ENCODE results near the gene SYNDIG1.

Gene SYNDIG1

GRCh38 chr20:24573557-24573956, 104.1 kb downstream of the SYNDIG1 start:
- Histone ChIP-seq H3K79me2 (ENCODE audit: control insufficient read depth, insufficient read depth, low read length) (no peaks in the 10 kb centered on the region), H2BK15ac (replicated peaks; ENCODE audit: low read depth) (no peak overlapping the region), H3K36me3 (ENCODE audit: control insufficient read depth, insufficient read depth, low read length) (no peaks in the 10 kb centered on the region), H4K8ac (ENCODE audit: low read depth, low read length) (no peak overlapping the region), H3K4me1 (ENCODE audit: control insufficient read depth, low read depth, low read length) (no peaks in the 10 kb centered on the region), H2BK5ac (ENCODE audit: low read length) (no peak overlapping the region), H3K4ac (ENCODE audit: low read depth, low read length) (no peak overlapping the region), H2AK5ac (ENCODE audit: low read length) (no peak overlapping the region), H4K5ac (ENCODE audit: low read length) (no peak overlapping the region), H3K79me1 (ENCODE audit: low read length) (no peaks in the 10 kb centered on the region), H3K27me3 (ENCODE audit: insufficient read depth, low read length, poor library complexity) (no peaks in the 10 kb centered on the region), H3K4me2 (ENCODE audit: low read length) (no peak overlapping the region), H2BK120ac (ENCODE audit: low read depth, low read length) (no peak overlapping the region), H3K4me3 (ENCODE audit: low read length) (no peak overlapping the region), H3K9ac (ENCODE audit: low read length) (no peak overlapping the region), H3K27ac (ENCODE audit: low read depth, low read length) (no peak overlapping the region), H3K56ac (ENCODE audit: low read length) (no peak overlapping the region), H3K23ac (ENCODE audit: low read length) (peak overlapping the region; percentile 69), H3K18ac (ENCODE audit: low read length) (no peak overlapping the region)
- no peak for DNase-seq
- no CpG with 5 or more reads among the region's 6 CpGs for WGBS (ENCODE audit: extremely low coverage, insufficient coverage, low lambda C conversion rate)

- no peak overlapping the region for H3K4me3 ChIP-seq (ENCODE audit: low read length)
- H2BK15ac ChIP-seq (replicated peaks; ENCODE audit: low read depth), result no peak overlapping the region
- no peak for DNase-seq
- H3K56ac ChIP-seq (ENCODE audit: low read length), result no peak overlapping the region
- no peaks in the 10 kb centered on the region for H3K4me1 ChIP-seq (ENCODE audit: control insufficient read depth, low read depth, low read length)
- H2BK120ac ChIP-seq (ENCODE audit: low read depth, low read length), result no peak overlapping the region
- no peak overlapping the region for H3K4ac ChIP-seq (ENCODE audit: low read depth, low read length)
- H3K9ac ChIP-seq (ENCODE audit: low read length), result no peak overlapping the region
- H3K79me1 ChIP-seq (ENCODE audit: low read length), result no peaks in the 10 kb centered on the region
- H3K18ac ChIP-seq (ENCODE audit: low read length), result no peak overlapping the region
- no peak overlapping the region for H4K8ac ChIP-seq (ENCODE audit: low read depth, low read length)
- WGBS (ENCODE audit: extremely low coverage, insufficient coverage, low lambda C conversion rate), result no CpG with 5 or more reads among the region's 2 CpGs
- no peak overlapping the region for H3K23ac ChIP-seq (ENCODE audit: low read length)
- no peak overlapping the region for H2AK5ac ChIP-seq (ENCODE audit: low read length)
- no peak overlapping the region for H3K27ac ChIP-seq (ENCODE audit: low read depth, low read length)
- no peak overlapping the region for H4K5ac ChIP-seq (ENCODE audit: low read length)
- no peak overlapping the region for H2BK5ac ChIP-seq (ENCODE audit: low read length)
- H3K4me2 ChIP-seq (ENCODE audit: low read length), result no peak overlapping the region
- H3K36me3 ChIP-seq (ENCODE audit: control insufficient read depth, insufficient read depth, low read length), result no peaks in the 10 kb centered on the region
- H3K79me2 ChIP-seq (ENCODE audit: control insufficient read depth, insufficient read depth, low read length), result no peaks in the 10 kb centered on the region
- no peaks in the 10 kb centered on the region for H3K27me3 ChIP-seq (ENCODE audit: insufficient read depth, low read length, poor library complexity)
Observed at GRCh38 chr20:24574307-24574706, 104.9 kb downstream of the SYNDIG1 start.

GRCh38 chr20:24574797-24575196, 105.4 kb downstream of the SYNDIG1 start:
- H3K4me2 ChIP-seq (ENCODE audit: low read length), result no peak overlapping the region

GRCh38 chr20:24575811-24576210, 106.4 kb downstream of the SYNDIG1 start:
- whole genome bisulfite sequencing (ENCODE audit: extremely low coverage, insufficient coverage, low lambda C conversion rate), result no CpG with 5 or more reads among the region's 4 CpGs
- Histone ChIP-seq H3K23ac (ENCODE audit: low read length) (no peak overlapping the region), H2BK5ac (ENCODE audit: low read length) (no peak overlapping the region)

More at GRCh38 chr20:24574797-24575196, 105.4 kb downstream of the SYNDIG1 start:
- H3K9ac ChIP-seq (ENCODE audit: low read length), result no peak overlapping the region
- H2BK120ac ChIP-seq (ENCODE audit: low read depth, low read length), result no peak overlapping the region
- no peaks in the 10 kb centered on the region for H3K79me1 ChIP-seq (ENCODE audit: low read length)
- no peak overlapping the region for H4K5ac ChIP-seq (ENCODE audit: low read length)
- H3K4ac ChIP-seq (ENCODE audit: low read depth, low read length), result no peak overlapping the region
- H3K56ac ChIP-seq (ENCODE audit: low read length), result no peak overlapping the region
- no peaks in the 10 kb centered on the region for H3K79me2 ChIP-seq (ENCODE audit: control insufficient read depth, insufficient read depth, low read length)
- H3K27me3 ChIP-seq (ENCODE audit: insufficient read depth, low read length, poor library complexity), result no peaks in the 10 kb centered on the region
- H3K4me1 ChIP-seq (ENCODE audit: control insufficient read depth, low read depth, low read length), result no peaks in the 10 kb centered on the region
- H3K27ac ChIP-seq (ENCODE audit: low read depth, low read length), result no peak overlapping the region
- WGBS (ENCODE audit: extremely low coverage, insufficient coverage, low lambda C conversion rate), result no CpG with 5 or more reads among the region's 5 CpGs
- DNase-seq, result no peak
- H4K8ac ChIP-seq (ENCODE audit: low read depth, low read length), result no peak overlapping the region
- H3K18ac ChIP-seq (ENCODE audit: low read length), result no peak overlapping the region
- no peak overlapping the region for H2AK5ac ChIP-seq (ENCODE audit: low read length)
- H3K23ac ChIP-seq (ENCODE audit: low read length), result no peak overlapping the region
- no peak overlapping the region for H2BK5ac ChIP-seq (ENCODE audit: low read length)
- H2BK15ac ChIP-seq (replicated peaks; ENCODE audit: low read depth), result no peak overlapping the region
- no peaks in the 10 kb centered on the region for H3K36me3 ChIP-seq (ENCODE audit: control insufficient read depth, insufficient read depth, low read length)
- no peak overlapping the region for H3K4me3 ChIP-seq (ENCODE audit: low read length)

GRCh38 chr20:24576447-24576846, 107.0 kb downstream of the SYNDIG1 start:
- no peaks in the 10 kb centered on the region for H3K79me2 ChIP-seq (ENCODE audit: control insufficient read depth, insufficient read depth, low read length)
- H2BK5ac ChIP-seq (ENCODE audit: low read length), result no peak overlapping the region
- no peak overlapping the region for H3K9ac ChIP-seq (ENCODE audit: low read length)
- H3K4me3 ChIP-seq (ENCODE audit: low read length), result no peak overlapping the region
- H2BK120ac ChIP-seq (ENCODE audit: low read depth, low read length), result no peak overlapping the region
- no peak overlapping the region for H2BK15ac ChIP-seq (replicated peaks; ENCODE audit: low read depth)
- no peak overlapping the region for H3K27ac ChIP-seq (ENCODE audit: low read depth, low read length)
- no peak overlapping the region for H3K4ac ChIP-seq (ENCODE audit: low read depth, low read length)
- H3K36me3 ChIP-seq (ENCODE audit: control insufficient read depth, insufficient read depth, low read length), result no peaks in the 10 kb centered on the region
- no peak overlapping the region for H3K23ac ChIP-seq (ENCODE audit: low read length)
- H4K5ac ChIP-seq (ENCODE audit: low read length), result no peak overlapping the region
- no peak overlapping the region for H3K4me2 ChIP-seq (ENCODE audit: low read length)
- no peaks in the 10 kb centered on the region for H3K27me3 ChIP-seq (ENCODE audit: insufficient read depth, low read length, poor library complexity)
- no peak overlapping the region for H3K18ac ChIP-seq (ENCODE audit: low read length)
- no peak overlapping the region for H4K8ac ChIP-seq (ENCODE audit: low read depth, low read length)
- peaks cover 1% of the 10 kb centered on the region for H3K79me1 ChIP-seq (ENCODE audit: low read length)
- H2AK5ac ChIP-seq (ENCODE audit: low read length), result no peak overlapping the region
- no peak overlapping the region for H3K56ac ChIP-seq (ENCODE audit: low read length)
- no peak for DNase-seq
- no CpG with 5 or more reads among the region's 11 CpGs for WGBS (ENCODE audit: extremely low coverage, insufficient coverage, low lambda C conversion rate)
- no peaks in the 10 kb centered on the region for H3K4me1 ChIP-seq (ENCODE audit: control insufficient read depth, low read depth, low read length)

More at GRCh38 chr20:24575811-24576210, 106.4 kb downstream of the SYNDIG1 start:
- Histone ChIP-seq H3K27me3 (ENCODE audit: insufficient read depth, low read length, poor library complexity) (no peaks in the 10 kb centered on the region), H3K56ac (ENCODE audit: low read length) (no peak overlapping the region), H3K4me1 (ENCODE audit: control insufficient read depth, low read depth, low read length) (no peaks in the 10 kb centered on the region), H3K79me2 (ENCODE audit: control insufficient read depth, insufficient read depth, low read length) (no peaks in the 10 kb centered on the region), H3K27ac (ENCODE audit: low read depth, low read length) (no peak overlapping the region), H4K8ac (ENCODE audit: low read depth, low read length) (no peak overlapping the region), H2BK15ac (replicated peaks; ENCODE audit: low read depth) (no peak overlapping the region), H3K4me2 (ENCODE audit: low read length) (no peak overlapping the region), H3K18ac (ENCODE audit: low read length) (no peak overlapping the region), H3K4me3 (ENCODE audit: low read length) (no peak overlapping the region), H2BK120ac (ENCODE audit: low read depth, low read length) (no peak overlapping the region), H3K79me1 (ENCODE audit: low read length) (peaks cover under 1% of the 10 kb centered on the region), H3K36me3 (ENCODE audit: control insufficient read depth, insufficient read depth, low read length) (no peaks in the 10 kb centered on the region), H3K9ac (ENCODE audit: low read length) (no peak overlapping the region), H4K5ac (ENCODE audit: low read length) (no peak overlapping the region), H2AK5ac (ENCODE audit: low read length) (no peak overlapping the region), H3K4ac (ENCODE audit: low read depth, low read length) (no peak overlapping the region)
- DNase-seq, result no peak

GRCh38 chr20:24577271-24577909, 108.0 kb downstream of the SYNDIG1 start:
- no peak overlapping the region for H3K4me3 ChIP-seq (ENCODE audit: low read length)
- no peak overlapping the region for H4K5ac ChIP-seq (ENCODE audit: low read length)
- no CpG with 5 or more reads among the region's 10 CpGs for WGBS (ENCODE audit: extremely low coverage, insufficient coverage, low lambda C conversion rate)

More at GRCh38 chr20:24577271-24577909, 108.0 kb downstream of the SYNDIG1 start:
- Histone ChIP-seq H2BK5ac (ENCODE audit: low read length) (no peak overlapping the region), H2BK120ac (ENCODE audit: low read depth, low read length) (no peak overlapping the region), H3K56ac (ENCODE audit: low read length) (no peak overlapping the region), H2BK15ac (replicated peaks; ENCODE audit: low read depth) (no peak overlapping the region), H3K23ac (ENCODE audit: low read length) (no peak overlapping the region), H2AK5ac (ENCODE audit: low read length) (no peak overlapping the region), H3K27ac (ENCODE audit: low read depth, low read length) (no peak overlapping the region), H3K4me2 (ENCODE audit: low read length) (no peak overlapping the region), H3K27me3 (ENCODE audit: insufficient read depth, low read length, poor library complexity) (no peaks in the 10 kb centered on the region), H3K18ac (ENCODE audit: low read length) (no peak overlapping the region), H3K4ac (ENCODE audit: low read depth, low read length) (no peak overlapping the region), H4K8ac (ENCODE audit: low read depth, low read length) (no peak overlapping the region), H3K4me1 (ENCODE audit: control insufficient read depth, low read depth, low read length) (no peaks in the 10 kb centered on the region), H3K9ac (ENCODE audit: low read length) (no peak overlapping the region), H3K79me1 (ENCODE audit: low read length) (peaks cover 1% of the 10 kb centered on the region), H3K79me2 (ENCODE audit: control insufficient read depth, insufficient read depth, low read length) (no peaks in the 10 kb centered on the region), H3K36me3 (ENCODE audit: control insufficient read depth, insufficient read depth, low read length) (no peaks in the 10 kb centered on the region)
- peak; percentile 18 for DNase-seq

All from mesendoderm (in vitro differentiated cells).